ENCODE results near the gene ITGAD. TPM values are rescaled to one million over a fixed set of nuclear protein-coding genes. Genes with fewer than 3 reads are reported as not detected.

ITGAD gene
- total RNA-seq, 2 donors from 2014 or later, result 0.14 TPM; not detected in 1

GRCh38 chr16:31395647-31396046 lies 2.5 kb downstream of the ITGAD start:
- no peak for TF ChIP-seq CTCF (IDR thresholded peaks at IDR 0.05)
- Histone ChIP-seq H3K9me3 (no peaks in the 10 kb centered on the region), H3K27me3 (replicated peaks; ENCODE audit: insufficient read depth) (no peaks in the 10 kb centered on the region), H3K4me3 (no peak overlapping the region), H3K27ac (no peak overlapping the region), H3K4me1 (ENCODE audit: control insufficient read depth in 1 of 2, low read depth in 2 of 2) (no peaks in the 10 kb centered on the region), H3K36me3 (no peaks in the 10 kb centered on the region)
- ATAC-seq (ENCODE audit: insufficient number of reproducible peaks, low FRiP score, low read depth) (no peak), DNase-seq (ENCODE audit: low spot score) (no peak)

GRCh38 chr16:31397096-31397660 lies 4.0 kb downstream of the ITGAD start:
- ATAC-seq (ENCODE audit: insufficient number of reproducible peaks, low FRiP score, low read depth) (no peak), DNase-seq (ENCODE audit: low spot score) (no peak)
- Histone ChIP-seq H3K4me3 (no peak overlapping the region), H3K27ac (no peak overlapping the region), H3K4me1 (ENCODE audit: control insufficient read depth in 1 of 2, low read depth in 2 of 2) (no peaks in the 10 kb centered on the region), H3K27me3 (replicated peaks; ENCODE audit: insufficient read depth) (no peaks in the 10 kb centered on the region), H3K9me3 (no peaks in the 10 kb centered on the region), H3K36me3 (no peaks in the 10 kb centered on the region)
- TF ChIP-seq CTCF (IDR thresholded peaks at IDR 0.05), result no peak

- no peak for DNase-seq (ENCODE audit: low spot score)
- H3K9me3 ChIP-seq, result no peaks in the 10 kb centered on the region
- H3K4me1 ChIP-seq (ENCODE audit: control insufficient read depth in 1 of 2, low read depth in 2 of 2), result no peaks in the 10 kb centered on the region
- H3K36me3 ChIP-seq, result no peaks in the 10 kb centered on the region
- TF ChIP-seq CTCF (IDR thresholded peaks at IDR 0.05), result no peak
- ATAC-seq (ENCODE audit: insufficient number of reproducible peaks, low FRiP score, low read depth), result no peak
- no peak overlapping the region for H3K4me3 ChIP-seq
- no peak overlapping the region for H3K27ac ChIP-seq
- no peaks in the 10 kb centered on the region for H3K27me3 ChIP-seq (replicated peaks; ENCODE audit: insufficient read depth)
Measured at GRCh38 chr16:31397701-31398100, 4.6 kb downstream of the ITGAD start.

- Histone ChIP-seq H3K4me1 (ENCODE audit: control insufficient read depth in 1 of 2, low read depth in 2 of 2) (no peaks in the 10 kb centered on the region), H3K27me3 (replicated peaks; ENCODE audit: insufficient read depth) (no peaks in the 10 kb centered on the region), H3K4me3 (no peak overlapping the region), H3K9me3 (no peaks in the 10 kb centered on the region), H3K36me3 (no peaks in the 10 kb centered on the region), H3K27ac (no peak overlapping the region)
- ATAC-seq (ENCODE audit: insufficient number of reproducible peaks, low FRiP score, low read depth) (no peak), DNase-seq (ENCODE audit: low spot score) (no peak)
- no peak for TF ChIP-seq CTCF (IDR thresholded peaks at IDR 0.05)
Measured at GRCh38 chr16:31400191-31400590, 7.1 kb downstream of the ITGAD start.

GRCh38 chr16:31401436-31401835 lies 8.3 kb downstream of the ITGAD start:
- ATAC-seq (ENCODE audit: insufficient number of reproducible peaks, low FRiP score, low read depth) (no peak), DNase-seq (ENCODE audit: low spot score) (no peak)
- Histone ChIP-seq H3K9me3 (no peaks in the 10 kb centered on the region), H3K4me3 (no peak overlapping the region), H3K4me1 (ENCODE audit: control insufficient read depth in 1 of 2, low read depth in 2 of 2) (no peaks in the 10 kb centered on the region), H3K27me3 (replicated peaks; ENCODE audit: insufficient read depth) (no peaks in the 10 kb centered on the region), H3K27ac (no peak overlapping the region), H3K36me3 (no peaks in the 10 kb centered on the region)
- no peak for TF ChIP-seq CTCF (IDR thresholded peaks at IDR 0.05)

Measured in thoracic aorta (tissue), 2 donors.